NCI-H1694 (cell line): ENCODE data around the gene PPP2R2B.

ENCODE experiments used
- DNase-seq: peaks from one replicate; lab custom pipeline; 2025; lab: John Stamatoyannopoulos, UW

PPP2R2B gene

GRCh38 chr5:146827901-146828300 is 50.7 kb downstream of the PPP2R2B start:
- no peak for DNase-seq

GRCh38 chr5:146825033-146825432 is 53.5 kb downstream of the PPP2R2B start:
- DNase-seq, result no peak

- no peak for DNase-seq
These were observed 56.8 kb downstream of the PPP2R2B start for GRCh38 chr5:146821732-146822131.

GRCh38 chr5:146820987-146821386 is 57.6 kb downstream of the PPP2R2B start:
- no peak for DNase-seq

GRCh38 chr5:146818822-146819221 is 59.7 kb downstream of the PPP2R2B start:
- DNase-seq, result no peak

GRCh38 chr5:146817973-146818372 is 60.6 kb downstream of the PPP2R2B start:
- no peak for DNase-seq

- DNase-seq, result no peak
These were observed 61.7 kb downstream of the PPP2R2B start for GRCh38 chr5:146816775-146817387.

- DNase-seq, result no peak
These were observed 63.1 kb downstream of the PPP2R2B start for GRCh38 chr5:146815411-146815810.

- no peak for DNase-seq
These were observed 65.0 kb downstream of the PPP2R2B start for GRCh38 chr5:146813346-146814157.

GRCh38 chr5:146805081-146805480 is 73.5 kb downstream of the PPP2R2B start:
- no peak for DNase-seq

GRCh38 chr5:146802945-146803522 is 75.5 kb downstream of the PPP2R2B start:
- DNase-seq, result no peak

GRCh38 chr5:146799671-146800070 is 78.9 kb downstream of the PPP2R2B start:
- no peak for DNase-seq

- no peak for DNase-seq
These were observed 79.3 kb downstream of the PPP2R2B start for GRCh38 chr5:146799231-146799630.

- peak; percentile 11 for DNase-seq
These were observed 80.9 kb downstream of the PPP2R2B start for GRCh38 chr5:146797658-146798057.

GRCh38 chr5:146796911-146797310 is 81.6 kb downstream of the PPP2R2B start:
- DNase-seq, result no peak

- DNase-seq, result no peak
These were observed 82.4 kb downstream of the PPP2R2B start for GRCh38 chr5:146796144-146796543.

GRCh38 chr5:146794326-146795029 is 84.1 kb downstream of the PPP2R2B start:
- no peak for DNase-seq

GRCh38 chr5:146793709-146794108 is 84.8 kb downstream of the PPP2R2B start:
- DNase-seq, result no peak

- no peak for DNase-seq
These were observed 87.1 kb downstream of the PPP2R2B start for GRCh38 chr5:146791471-146791870.

- no peak for DNase-seq
These were observed 88.6 kb downstream of the PPP2R2B start for GRCh38 chr5:146789712-146790653.

GRCh38 chr5:146788898-146789297 is 89.7 kb downstream of the PPP2R2B start:
- DNase-seq, result no peak
